ENCODE results near the gene POLK.

DNA sequence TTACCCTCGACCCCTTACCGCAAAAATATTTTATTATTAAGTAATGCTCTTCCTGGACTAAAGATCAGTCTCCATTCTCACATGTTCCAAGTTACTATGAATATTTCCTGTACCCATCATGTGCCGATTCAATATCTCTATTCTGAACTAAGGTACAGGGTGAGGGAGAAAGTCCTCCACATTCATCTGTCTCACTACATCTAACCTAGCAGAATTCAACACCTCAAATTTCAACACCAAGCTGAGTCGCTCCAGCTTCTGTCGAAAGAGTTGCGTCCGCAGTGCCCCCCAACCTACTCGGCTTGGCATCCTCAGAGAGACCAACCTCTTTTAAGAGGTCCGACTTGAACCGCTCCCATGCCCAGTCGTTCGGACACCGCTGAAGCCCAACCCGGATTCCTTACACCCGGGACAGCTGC is 1.3 kb upstream of the POLK start:
- TF ChIP-seq, protein P1, sequence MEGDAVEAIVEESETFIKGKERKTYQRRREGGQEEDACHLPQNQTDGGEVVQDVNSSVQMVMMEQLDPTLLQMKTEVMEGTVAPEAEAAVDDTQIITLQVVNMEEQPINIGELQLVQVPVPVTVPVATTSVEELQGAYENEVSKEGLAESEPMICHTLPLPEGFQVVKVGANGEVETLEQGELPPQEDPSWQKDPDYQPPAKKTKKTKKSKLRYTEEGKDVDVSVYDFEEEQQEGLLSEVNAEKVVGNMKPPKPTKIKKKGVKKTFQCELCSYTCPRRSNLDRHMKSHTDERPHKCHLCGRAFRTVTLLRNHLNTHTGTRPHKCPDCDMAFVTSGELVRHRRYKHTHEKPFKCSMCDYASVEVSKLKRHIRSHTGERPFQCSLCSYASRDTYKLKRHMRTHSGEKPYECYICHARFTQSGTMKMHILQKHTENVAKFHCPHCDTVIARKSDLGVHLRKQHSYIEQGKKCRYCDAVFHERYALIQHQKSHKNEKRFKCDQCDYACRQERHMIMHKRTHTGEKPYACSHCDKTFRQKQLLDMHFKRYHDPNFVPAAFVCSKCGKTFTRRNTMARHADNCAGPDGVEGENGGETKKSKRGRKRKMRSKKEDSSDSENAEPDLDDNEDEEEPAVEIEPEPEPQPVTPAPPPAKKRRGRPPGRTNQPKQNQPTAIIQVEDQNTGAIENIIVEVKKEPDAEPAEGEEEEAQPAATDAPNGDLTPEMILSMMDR (IDR thresholded peaks at IDR 0.05), result no peak
- TF ChIP-seq POLR2AphosphoS5 (IDR thresholded peaks at IDR 0.05) (no peak), POLR2A (IDR thresholded peaks at IDR 0.05) (no peak)

Data from breast epithelium (tissue), 3 donors.